ENCODE data around the gene IRAG1. TPM values are rescaled to one million over a fixed set of nuclear protein-coding genes. Genes with fewer than 3 reads are reported as not detected.

The IRAG1 gene
- total RNA-seq, 1 donor from 2014 or later = not detected

DNA sequence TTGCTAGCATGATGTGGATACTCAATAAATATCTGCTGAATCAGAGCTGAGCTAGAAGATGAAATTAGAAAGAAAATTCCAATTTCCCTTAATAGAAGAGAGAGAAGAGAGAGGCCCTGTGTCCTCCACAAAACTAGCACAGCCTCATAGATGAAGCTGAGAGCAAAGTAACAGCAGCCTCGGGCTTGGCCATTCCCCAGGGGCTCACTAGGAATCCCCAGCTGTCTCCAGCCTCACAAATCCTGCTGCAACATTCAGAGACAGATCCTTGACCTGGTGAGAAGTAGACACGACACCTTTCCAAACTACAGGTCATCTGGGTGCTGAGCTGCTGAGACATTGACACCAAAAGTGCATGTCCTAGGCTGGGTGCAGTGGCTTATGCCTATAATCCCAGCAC is 26.1 kb upstream of the IRAG1 start:
- intact Hi-C loops (cut with micrococcal nuclease) = no loop called here
- DNase-seq (no peak), ATAC-seq (ENCODE audit: low read depth) (no peak)
- TF ChIP-seq, protein P1, sequence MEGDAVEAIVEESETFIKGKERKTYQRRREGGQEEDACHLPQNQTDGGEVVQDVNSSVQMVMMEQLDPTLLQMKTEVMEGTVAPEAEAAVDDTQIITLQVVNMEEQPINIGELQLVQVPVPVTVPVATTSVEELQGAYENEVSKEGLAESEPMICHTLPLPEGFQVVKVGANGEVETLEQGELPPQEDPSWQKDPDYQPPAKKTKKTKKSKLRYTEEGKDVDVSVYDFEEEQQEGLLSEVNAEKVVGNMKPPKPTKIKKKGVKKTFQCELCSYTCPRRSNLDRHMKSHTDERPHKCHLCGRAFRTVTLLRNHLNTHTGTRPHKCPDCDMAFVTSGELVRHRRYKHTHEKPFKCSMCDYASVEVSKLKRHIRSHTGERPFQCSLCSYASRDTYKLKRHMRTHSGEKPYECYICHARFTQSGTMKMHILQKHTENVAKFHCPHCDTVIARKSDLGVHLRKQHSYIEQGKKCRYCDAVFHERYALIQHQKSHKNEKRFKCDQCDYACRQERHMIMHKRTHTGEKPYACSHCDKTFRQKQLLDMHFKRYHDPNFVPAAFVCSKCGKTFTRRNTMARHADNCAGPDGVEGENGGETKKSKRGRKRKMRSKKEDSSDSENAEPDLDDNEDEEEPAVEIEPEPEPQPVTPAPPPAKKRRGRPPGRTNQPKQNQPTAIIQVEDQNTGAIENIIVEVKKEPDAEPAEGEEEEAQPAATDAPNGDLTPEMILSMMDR (IDR thresholded peaks at IDR 0.05) = no peak
- Mint-ChIP-seq H3K27me3 (peaks cover 4% of the 10 kb centered on the region), H3K27ac (no peak overlapping the region), H3K4me3 (no peak overlapping the region), H3K9me3 (no peaks in the 10 kb centered on the region), H3K4me1 (no peaks in the 10 kb centered on the region), H3K36me3 (ENCODE audit: low read depth) (no peaks in the 10 kb centered on the region)
- POLR2A ChIA-PET = no interaction called here
- CTCF ChIA-PET = no interaction called here

DNA sequence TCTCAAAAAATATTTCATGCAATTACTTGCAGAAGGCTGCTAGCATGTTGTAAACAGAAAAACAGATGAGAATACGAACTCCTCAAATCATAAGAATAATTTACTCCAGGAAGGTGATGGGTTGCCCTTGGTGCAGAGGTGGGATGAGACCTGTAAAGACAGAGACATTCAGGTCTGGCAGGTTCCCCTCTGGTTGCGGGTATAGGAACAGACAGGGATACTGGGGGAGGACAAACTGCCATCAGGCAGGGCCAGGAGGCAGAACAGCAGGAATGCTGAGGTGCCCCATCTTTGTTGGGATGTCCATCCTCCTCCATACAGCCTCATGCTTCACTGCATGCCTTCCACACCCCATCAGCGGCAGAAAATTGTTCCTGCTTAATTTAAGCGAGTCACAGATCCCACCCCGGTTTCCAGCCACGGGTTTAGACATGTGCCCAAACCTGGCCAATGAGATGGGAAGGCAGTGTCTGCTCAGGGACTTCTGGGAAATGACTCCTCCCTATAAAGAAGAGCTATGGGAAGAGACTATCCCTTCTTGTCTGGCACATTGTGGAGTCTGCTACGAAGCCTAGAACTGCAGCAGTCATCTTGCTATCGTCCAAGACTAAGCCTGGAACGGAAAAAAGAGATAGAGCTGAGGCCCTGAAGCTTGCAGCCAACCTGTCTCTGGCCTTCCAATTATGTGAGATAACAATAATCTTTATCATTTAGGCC is 23.1 kb upstream of the IRAG1 start:
- POLR2A ChIA-PET = no interaction called here
- Mint-ChIP-seq H3K27ac (no peak overlapping the region), H3K36me3 (ENCODE audit: low read depth) (no peaks in the 10 kb centered on the region), H3K9me3 (no peaks in the 10 kb centered on the region), H3K27me3 (peaks cover 4% of the 10 kb centered on the region), H3K4me3 (no peak overlapping the region), H3K4me1 (no peaks in the 10 kb centered on the region)
- no peak for ATAC-seq (ENCODE audit: low read depth)
- CTCF ChIA-PET = no interaction called here
- intact Hi-C loops (cut with micrococcal nuclease) = no loop called here
- no peak for DNase-seq
- TF ChIP-seq, protein P1 (IDR thresholded peaks at IDR 0.05) = no peak

DNA sequence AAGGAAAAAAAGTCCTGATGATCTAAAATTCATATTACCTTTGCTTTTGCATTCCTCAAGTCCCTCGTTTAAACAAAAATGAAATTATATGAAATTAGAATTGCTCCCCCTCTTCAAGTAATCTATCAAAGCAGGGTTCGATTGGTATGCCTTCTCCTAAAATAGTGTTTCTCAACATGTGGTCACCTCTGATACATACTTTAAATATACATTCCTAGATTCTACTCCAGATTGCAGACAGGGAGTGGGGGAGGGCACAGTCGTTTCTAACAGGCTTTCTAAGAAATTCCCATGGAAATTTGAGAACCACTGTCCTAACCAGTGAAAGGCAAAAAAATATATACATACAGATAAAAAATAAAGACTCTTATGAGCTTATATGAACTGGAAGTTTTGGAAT is 22.6 kb upstream of the IRAG1 start:
- no peak for DNase-seq
- intact Hi-C loops (cut with micrococcal nuclease) = no loop called here
- TF ChIP-seq, protein P1 (IDR thresholded peaks at IDR 0.05) = no peak
- no peaks in the 10 kb centered on the region for H3K9me3 Mint-ChIP-seq
- H3K4me1 Mint-ChIP-seq = no peaks in the 10 kb centered on the region
- H3K27ac Mint-ChIP-seq = no peak overlapping the region
- H3K27me3 Mint-ChIP-seq = peaks cover 4% of the 10 kb centered on the region
- H3K4me3 Mint-ChIP-seq = no peak overlapping the region
- POLR2A ChIA-PET = no interaction called here
- H3K36me3 Mint-ChIP-seq (ENCODE audit: low read depth) = no peaks in the 10 kb centered on the region
- ATAC-seq (ENCODE audit: low read depth) = no peak
- CTCF ChIA-PET = no interaction called here

DNA sequence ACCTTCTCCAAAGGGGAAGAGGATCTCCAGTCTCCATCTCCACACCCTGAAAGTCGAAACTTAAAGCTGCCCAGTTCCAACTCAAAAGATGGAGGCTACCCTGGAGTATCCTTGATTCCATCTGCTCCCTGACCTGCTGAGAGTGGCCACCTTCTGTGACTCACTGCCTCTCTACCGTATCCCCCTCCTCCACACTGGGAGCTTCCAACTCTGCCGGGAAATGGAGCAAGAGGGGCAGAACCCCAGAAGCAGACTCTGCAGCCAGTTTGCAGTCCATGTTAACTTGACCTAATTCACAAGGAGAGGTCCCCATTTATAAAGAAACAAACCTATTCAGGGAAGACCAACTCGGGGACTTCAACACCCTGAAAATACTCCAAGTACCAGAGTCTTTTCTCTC is 22.0 kb upstream of the IRAG1 start:
- Mint-ChIP-seq H3K27me3 (peaks cover 4% of the 10 kb centered on the region), H3K4me1 (no peaks in the 10 kb centered on the region), H3K4me3 (no peak overlapping the region), H3K9me3 (no peaks in the 10 kb centered on the region), H3K27ac (no peak overlapping the region), H3K36me3 (ENCODE audit: low read depth) (no peaks in the 10 kb centered on the region)
- ChIA-PET POLR2A (no interaction called here), CTCF (no interaction called here)
- no peak for ATAC-seq (ENCODE audit: low read depth)
- DNase-seq = no peak
- intact Hi-C loops (cut with micrococcal nuclease) = no loop called here
- TF ChIP-seq, protein P1 (IDR thresholded peaks at IDR 0.05) = no peak

DNA sequence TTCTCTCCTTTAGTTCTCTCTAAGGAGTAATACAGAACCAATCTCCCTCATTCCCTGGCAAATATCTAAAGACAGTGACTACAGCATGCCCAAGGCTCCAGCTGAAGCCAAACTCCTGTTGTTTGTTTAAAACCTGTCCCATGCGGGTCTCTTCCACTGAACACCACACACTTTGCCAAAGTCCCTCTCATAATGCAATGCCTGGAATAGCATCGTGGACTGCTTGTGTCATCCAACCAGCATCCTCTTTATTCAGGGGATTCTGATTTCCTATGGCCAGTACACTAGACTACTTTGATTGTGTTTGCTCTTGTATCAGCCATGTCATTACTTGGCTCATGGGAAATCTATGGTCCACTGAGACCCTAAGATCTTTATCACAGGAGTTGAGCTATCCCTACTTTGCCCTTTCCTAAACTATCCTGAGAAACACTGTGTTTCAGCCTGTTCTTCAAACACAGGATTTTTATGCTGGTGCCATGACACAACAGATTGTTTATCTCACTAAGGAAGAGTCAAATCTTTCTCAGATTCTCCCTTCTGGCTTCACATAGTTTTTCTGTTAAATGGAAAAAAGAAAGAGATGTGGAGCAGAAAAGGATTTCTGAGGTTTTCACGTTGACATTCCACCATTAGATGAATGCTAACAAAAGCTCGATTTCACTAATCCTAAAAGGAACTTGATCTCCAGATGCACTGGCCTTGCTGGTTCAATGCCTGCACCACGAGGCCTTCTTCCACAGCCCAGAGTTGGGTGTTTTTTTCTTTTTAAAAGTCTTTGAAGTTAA is 15.9 kb upstream of the IRAG1 start:
- ATAC-seq (ENCODE audit: low read depth) (no peak), DNase-seq (no peak)
- TF ChIP-seq, protein P1 (IDR thresholded peaks at IDR 0.05) = no peak
- Mint-ChIP-seq H3K36me3 (ENCODE audit: low read depth) (no peaks in the 10 kb centered on the region), H3K27ac (no peak overlapping the region), H3K9me3 (no peaks in the 10 kb centered on the region), H3K27me3 (no peaks in the 10 kb centered on the region), H3K4me3 (no peak overlapping the region), H3K4me1 (no peaks in the 10 kb centered on the region)
- ChIA-PET CTCF (no interaction called here), POLR2A (no interaction called here)
- intact Hi-C loops (cut with micrococcal nuclease) = no loop called here

Data from activated B cell treated with CpG ODN at 0.5 μM for 24 hours (primary cell).